GM21447 (cell line): ENCODE data around the gene HAUS1.
A peak's percentile ranks its signal among the peaks of the same experiment; 100 is the strongest.
"Not testable (repeated sequence)": the region's sequence is repeated elsewhere in the genome, so short reads cannot be mapped to it uniquely, and the experiment has no call there.

ENCODE experiments used
- ATAC-seq: cut with Tn5 transposase; IDR thresholded peaks from one replicate; pipeline ENCODE4 v1.9.1; 2021; ENCODE audit not compliant: unreplicated experiment

Gene HAUS1

GRCh38 chr18:46156124-46156745 lies 52.0 kb downstream of the HAUS1 start:
- no peak for ATAC-seq

- ATAC-seq: no peak
Observed at GRCh38 chr18:46156843-46157242, 52.7 kb downstream of the HAUS1 start.

DNA sequence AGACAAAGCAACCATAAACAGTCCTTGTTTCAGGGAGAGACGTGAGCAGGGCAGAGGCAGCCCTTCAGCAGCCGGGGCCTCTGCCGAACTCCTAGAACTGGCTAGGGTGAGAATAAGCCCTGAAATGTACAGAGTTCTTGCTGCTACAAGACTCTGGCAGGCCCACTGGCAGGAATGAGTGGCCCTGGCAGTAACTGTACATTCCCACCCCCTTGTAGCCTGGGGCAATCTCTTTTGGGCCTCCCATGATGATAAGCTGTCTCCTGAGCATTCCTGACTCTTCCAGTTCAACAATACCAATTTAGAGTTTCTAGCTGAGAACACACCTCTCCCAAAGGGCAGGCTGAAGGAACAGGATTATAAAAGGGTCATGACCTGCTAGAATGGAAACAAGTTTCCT lies 54.3 kb downstream of the HAUS1 start:
- no peak for ATAC-seq

- no peak for ATAC-seq
Observed at GRCh38 chr18:46160050-46160798, 56.0 kb downstream of the HAUS1 start.

- ATAC-seq: not testable (repeated sequence)
Observed at GRCh38 chr18:46160840-46161239, 56.7 kb downstream of the HAUS1 start.

GRCh38 chr18:46161703-46162396 lies 57.7 kb downstream of the HAUS1 start:
- ATAC-seq: no peak

DNA sequence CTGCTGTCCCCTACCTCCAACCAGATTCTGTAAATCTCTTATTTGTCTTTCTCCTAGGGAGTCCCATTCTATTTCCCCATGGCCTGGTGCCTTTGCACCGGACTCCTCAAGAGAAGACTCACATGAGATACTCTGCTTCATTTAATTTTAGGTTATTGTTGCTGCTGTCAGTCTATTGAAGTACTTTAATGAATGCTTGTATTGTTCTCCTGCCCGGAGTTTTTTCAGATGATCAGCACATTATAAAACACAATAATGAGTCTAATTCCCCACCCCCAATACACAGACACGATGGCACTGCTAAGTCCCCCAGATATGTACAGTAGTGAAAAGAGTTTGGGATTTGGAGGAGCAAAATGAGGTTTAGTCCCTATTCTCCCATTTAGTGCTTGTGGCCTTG lies 58.9 kb downstream of the HAUS1 start:
- ATAC-seq: no peak

DNA sequence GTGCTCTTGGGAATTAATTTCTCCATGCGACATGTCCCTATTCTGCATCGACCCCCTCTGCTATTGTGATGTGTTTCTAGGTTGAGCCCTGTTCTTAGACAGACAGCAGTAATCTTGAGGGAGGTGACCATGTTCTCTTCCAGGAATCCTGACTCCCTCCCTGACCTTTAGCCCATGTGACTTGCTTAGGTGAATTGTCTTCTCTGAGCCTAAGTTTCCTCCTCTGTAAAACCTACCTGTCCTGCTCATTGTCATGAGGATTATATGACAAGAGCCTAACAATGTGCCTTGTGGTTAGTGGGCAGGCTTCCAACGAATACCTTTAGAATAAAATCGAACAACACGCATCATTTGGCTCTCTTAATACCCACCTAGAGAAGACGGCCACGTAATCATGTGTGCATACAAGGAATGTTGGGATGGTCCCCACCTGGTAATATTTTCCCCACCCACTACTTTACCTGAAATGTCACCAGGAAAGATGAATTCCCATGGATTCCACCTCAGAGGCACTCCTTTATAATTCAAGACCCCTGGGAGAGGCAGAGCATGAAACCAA lies 59.8 kb downstream of the HAUS1 start:
- ATAC-seq: no peak

DNA sequence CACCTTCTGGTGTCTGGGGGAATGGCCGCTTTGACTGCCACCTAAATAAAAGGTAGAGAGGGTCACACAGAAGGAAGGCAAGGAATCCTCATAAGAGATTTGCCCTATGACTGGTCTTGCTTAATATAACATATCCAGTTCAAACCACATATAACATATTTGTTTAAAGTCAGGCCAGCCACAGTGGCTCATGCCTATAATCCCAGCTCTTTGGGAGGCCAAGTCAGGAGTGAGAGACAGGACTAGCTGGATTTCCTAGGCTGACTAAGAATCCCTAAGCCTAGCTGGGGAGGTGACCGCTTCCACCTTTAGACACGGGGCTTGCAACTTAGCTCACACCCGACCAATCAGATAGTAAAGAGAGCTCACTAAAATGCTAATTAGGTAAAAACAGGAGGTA lies 60.3 kb downstream of the HAUS1 start:
- not testable (repeated sequence) for ATAC-seq

DNA sequence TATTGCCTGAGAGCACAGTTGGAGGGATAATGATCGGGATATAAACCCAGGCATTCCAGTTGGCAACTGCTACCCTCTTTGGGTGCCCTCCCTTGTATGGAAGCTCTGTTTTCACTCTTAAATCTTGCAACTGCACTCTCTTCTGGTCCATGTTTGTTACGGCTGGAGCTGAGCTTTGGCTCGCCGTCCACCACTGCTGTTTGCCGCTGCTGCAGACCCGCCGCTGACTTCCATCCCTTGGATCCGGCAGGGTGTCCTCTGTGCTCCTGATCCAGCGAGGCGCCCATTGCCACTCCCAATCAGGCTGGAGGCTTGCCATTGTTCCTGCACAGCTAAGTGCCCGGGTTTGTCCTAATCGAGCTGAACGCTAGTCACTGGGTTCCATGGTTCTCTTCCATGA lies 60.7 kb downstream of the HAUS1 start:
- no peak for ATAC-seq

GRCh38 chr18:46166261-46166970 lies 62.2 kb downstream of the HAUS1 start:
- no peak for ATAC-seq

GRCh38 chr18:46167971-46168370 lies 63.8 kb downstream of the HAUS1 start:
- ATAC-seq: peak; percentile 88

DNA sequence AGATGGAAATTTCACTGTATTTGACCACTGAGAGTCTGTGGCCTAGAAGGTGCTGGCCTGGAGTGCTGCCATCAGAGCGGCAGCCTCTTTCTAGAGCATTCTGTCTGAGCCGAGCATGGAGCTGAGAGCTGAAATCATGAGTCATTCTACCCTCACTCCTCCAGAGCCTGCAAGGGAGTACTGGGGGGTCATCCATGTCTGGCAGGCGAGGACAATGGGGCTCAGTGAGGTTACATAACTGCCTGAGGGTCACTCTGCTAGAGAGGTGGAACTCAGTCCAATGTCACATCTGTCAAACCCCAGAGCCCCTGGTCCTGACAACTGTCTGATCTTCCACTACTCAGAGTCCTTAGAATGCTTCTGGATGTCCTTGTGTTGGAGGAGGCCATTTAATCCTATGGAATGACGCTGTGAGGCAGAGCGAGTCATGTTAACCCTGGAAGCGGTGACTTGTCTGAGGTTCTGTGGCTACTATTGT lies 65.3 kb downstream of the HAUS1 start:
- no peak for ATAC-seq

DNA sequence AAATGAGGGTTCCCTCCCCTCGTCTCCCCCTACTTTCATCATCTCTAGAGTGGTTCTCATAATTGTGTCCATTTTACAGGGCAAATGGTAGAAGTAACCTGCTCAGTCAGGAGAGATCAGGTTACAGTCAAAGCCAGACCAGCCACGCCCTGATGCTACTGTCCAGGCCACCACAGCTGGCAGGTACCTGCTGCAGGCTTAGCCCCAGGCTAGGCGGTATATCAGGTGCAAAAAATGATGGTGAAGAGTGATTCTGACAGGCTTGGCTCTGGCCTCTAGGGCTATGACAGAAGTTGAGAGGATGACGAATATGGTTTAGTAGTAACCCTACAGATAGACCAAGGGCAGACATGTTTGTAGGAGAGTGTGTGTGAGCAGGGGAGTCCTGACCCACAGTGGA lies 67.1 kb downstream of the HAUS1 start:
- ATAC-seq: no peak

- peak; percentile 82 for ATAC-seq
Observed at GRCh38 chr18:46173393-46174341, 69.5 kb downstream of the HAUS1 start.

GRCh38 chr18:46174342-46175041 lies 70.3 kb downstream of the HAUS1 start:
- ATAC-seq: peak; percentile 24

- ATAC-seq: no peak
Observed at GRCh38 chr18:46176001-46176400, 71.8 kb downstream of the HAUS1 start.
